Upper lobe of left lung (tissue), 4 donors: ENCODE measurements around the gene SIAH3.

Experiments used
- EP300 ChIP-seq, 4 donors: sonication (generic); formaldehyde crosslinking; IDR thresholded peaks; one replicate each; pipeline ENCODE4 v1.5.1; 2017; ENCODE audit warnings: antibody characterized with exemption in 4 of 4, control low read depth in 2 of 4
- TF ChIP-seq, protein P1 (sequence below), 6 experiments: fragments of 450-650 bp in 4 of 6; fragments of 200-600 bp in 2 of 6; sonication (generic) in 2 of 6; IDR thresholded peaks; one replicate each; pipeline ENCODE4 v1.5.1; 2016 to 2019; ENCODE audit warnings: antibody characterized with exemption in 6 of 6

DNA sequence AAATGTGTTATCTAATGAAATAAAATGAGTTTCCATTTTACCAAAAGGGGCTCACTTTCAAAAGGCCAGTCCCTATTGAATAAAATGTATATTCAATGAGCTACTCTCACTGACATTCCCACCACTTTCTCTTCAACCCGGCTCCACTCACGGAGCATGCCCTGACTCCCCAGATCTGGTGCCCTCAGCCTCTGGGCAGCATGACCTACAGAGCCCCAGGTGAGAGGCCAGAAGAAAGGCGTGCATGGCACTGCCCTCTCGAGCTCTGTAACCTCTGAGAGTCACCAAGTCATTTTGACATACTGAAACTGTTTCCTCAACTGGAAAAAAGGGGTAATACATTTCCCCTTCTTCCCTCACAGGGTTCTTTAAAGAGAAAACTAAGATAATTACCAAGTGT is 25.2 kb upstream of the SIAH3 start:
- TF ChIP-seq, protein P1, sequence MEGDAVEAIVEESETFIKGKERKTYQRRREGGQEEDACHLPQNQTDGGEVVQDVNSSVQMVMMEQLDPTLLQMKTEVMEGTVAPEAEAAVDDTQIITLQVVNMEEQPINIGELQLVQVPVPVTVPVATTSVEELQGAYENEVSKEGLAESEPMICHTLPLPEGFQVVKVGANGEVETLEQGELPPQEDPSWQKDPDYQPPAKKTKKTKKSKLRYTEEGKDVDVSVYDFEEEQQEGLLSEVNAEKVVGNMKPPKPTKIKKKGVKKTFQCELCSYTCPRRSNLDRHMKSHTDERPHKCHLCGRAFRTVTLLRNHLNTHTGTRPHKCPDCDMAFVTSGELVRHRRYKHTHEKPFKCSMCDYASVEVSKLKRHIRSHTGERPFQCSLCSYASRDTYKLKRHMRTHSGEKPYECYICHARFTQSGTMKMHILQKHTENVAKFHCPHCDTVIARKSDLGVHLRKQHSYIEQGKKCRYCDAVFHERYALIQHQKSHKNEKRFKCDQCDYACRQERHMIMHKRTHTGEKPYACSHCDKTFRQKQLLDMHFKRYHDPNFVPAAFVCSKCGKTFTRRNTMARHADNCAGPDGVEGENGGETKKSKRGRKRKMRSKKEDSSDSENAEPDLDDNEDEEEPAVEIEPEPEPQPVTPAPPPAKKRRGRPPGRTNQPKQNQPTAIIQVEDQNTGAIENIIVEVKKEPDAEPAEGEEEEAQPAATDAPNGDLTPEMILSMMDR (IDR thresholded peaks at IDR 0.05), result no peak
- no peak for TF ChIP-seq EP300 (IDR thresholded peaks at IDR 0.05)
